ENCODE measurements around the gene DSG2. TPM values are rescaled to one million over a fixed set of nuclear protein-coding genes. Genes with fewer than 3 reads are reported as not detected.

DSG2 gene
- total RNA-seq (2022): 106 and 134 TPM in 2 replicates
- percentile 91 among the genes with signal in this experiment for Bru-seq, nascent RNA
- percentile 96 among the genes with signal in this experiment for BruChase-seq, experiment 1, labeled RNA remaining after a 6-hour chase
- percentile 90 among the genes with signal in this experiment for BruChase-seq, experiment 2, labeled RNA remaining after a 2-hour chase
- long read RNA-seq, full-length matches to known transcripts: 217 of 261 reads
- long read RNA-seq, partial matches to known transcripts: 21 of 261 reads
- long read RNA-seq, other reads (novel, unspliced or antisense): 23 of 261 reads

GRCh38 chr18:31497836-31498573, at the start of gene DSG2:
TSS of gene DSG2 (plus strand) at chr18:31498177. CDS start at chr18:31498252, 75 bp downstream.
- no peak for TF ChIP-seq CTCF (IDR thresholded peaks at IDR 0.05; ENCODE audit: unreplicated experiment)
- Mint-ChIP-seq H3K4me3 (ENCODE audit: unreplicated experiment) (peak within 1 kb of the TSS; percentile 87), H3K9me3 (ENCODE audit: unreplicated experiment) (no peaks in the 10 kb centered on the region), H3K27ac (ENCODE audit: low read depth, unreplicated experiment) (peak within 1 kb of the TSS; percentile 66), H3K4me1 (ENCODE audit: insufficient read depth, unreplicated experiment) (peaks cover 19% of the 10 kb centered on the region), H3K36me3 (ENCODE audit: insufficient read depth, unreplicated experiment) (peaks cover 4% of the 10 kb centered on the region), H3K27me3 (ENCODE audit: insufficient read depth, unreplicated experiment) (no peaks in the 10 kb centered on the region)
- POLR2A ChIA-PET: interaction anchor here (0.5 to 9.1 kb wide), 17 partner anchors 12 to 458 kb away, joined by 3 to 189 read pairs (median 4); partner anchors contain the start of genes DSC3 and DSG3
- intact Hi-C loops (cut with micrococcal nuclease): loop anchor here (2.0 kb wide), 1 partner anchor 43 kb away; no protein-coding TSS in a partner anchor
- CTCF ChIA-PET: interaction anchor here (0.7 to 1.1 kb wide), 3 partner anchors 73 to 528 kb away, joined by 3 to 6 read pairs (median 3); no protein-coding TSS in a partner anchor
- no TSS peak for BruUV-seq (replicated peaks)
- DNase-seq (ENCODE audit: unreplicated experiment): peak; percentile 83

- no peak for TF ChIP-seq CTCF (IDR thresholded peaks at IDR 0.05; ENCODE audit: unreplicated experiment)
- no TSS peak for BruUV-seq (replicated peaks)
- Mint-ChIP-seq H3K27me3 (ENCODE audit: insufficient read depth, unreplicated experiment) (no peaks in the 10 kb centered on the region), H3K36me3 (ENCODE audit: insufficient read depth, unreplicated experiment) (no peaks in the 10 kb centered on the region), H3K9me3 (ENCODE audit: unreplicated experiment) (no peaks in the 10 kb centered on the region), H3K4me1 (ENCODE audit: insufficient read depth, unreplicated experiment) (peaks cover 19% of the 10 kb centered on the region), H3K27ac (ENCODE audit: low read depth, unreplicated experiment) (peak overlapping the region; percentile 88), H3K4me3 (ENCODE audit: unreplicated experiment) (peak overlapping the region; percentile 75)
- POLR2A ChIA-PET: interaction anchor here (0.7 to 12.3 kb wide), 28 partner anchors 8 to 408 kb away, joined by 3 to 219 read pairs (median 8); partner anchors contain the start of genes DSC2, DSC3 and DSG2
- intact Hi-C loops (cut with micrococcal nuclease): loop anchor here (2.0 to 5.0 kb wide), 3 partner anchors 26 to 183 kb away; no protein-coding TSS in a partner anchor
- CTCF ChIA-PET: interaction anchor here (0.6 to 1.7 kb wide), 2 partner anchors 11 to 207 kb away, joined by 3 read pairs; no protein-coding TSS in a partner anchor
- peak; percentile 86 for DNase-seq (ENCODE audit: unreplicated experiment)
These were observed 47.6 kb upstream of the DSG2 start for GRCh38 chr18:31450409-31450808.

- no TSS peak for BruUV-seq (replicated peaks)
- Mint-ChIP-seq H3K36me3 (ENCODE audit: insufficient read depth, unreplicated experiment) (no peaks in the 10 kb centered on the region), H3K27me3 (ENCODE audit: insufficient read depth, unreplicated experiment) (no peaks in the 10 kb centered on the region), H3K27ac (ENCODE audit: low read depth, unreplicated experiment) (peak overlapping the region; percentile 88), H3K9me3 (ENCODE audit: unreplicated experiment) (no peaks in the 10 kb centered on the region), H3K4me3 (ENCODE audit: unreplicated experiment) (peak overlapping the region; percentile 75), H3K4me1 (ENCODE audit: insufficient read depth, unreplicated experiment) (peaks cover 23% of the 10 kb centered on the region)
- CTCF ChIA-PET: interaction anchor here (1.7 to 3.1 kb wide), 2 partner anchors 12 to 28 kb away, joined by 3 to 13 read pairs; no protein-coding TSS in a partner anchor
- POLR2A ChIA-PET: interaction anchor here (0.8 to 12.3 kb wide), 24 partner anchors 13 to 464 kb away, joined by 3 to 219 read pairs (median 14); partner anchors contain the start of genes DSC2, DSC3 and DSG2
- peak; percentile 90 for DNase-seq (ENCODE audit: unreplicated experiment)
- TF ChIP-seq CTCF (IDR thresholded peaks at IDR 0.05; ENCODE audit: unreplicated experiment): no peak
- intact Hi-C loops (cut with micrococcal nuclease): loop anchor here (2.0 to 5.0 kb wide), 3 partner anchors 27 to 184 kb away; no protein-coding TSS in a partner anchor
These were observed 46.4 kb upstream of the DSG2 start for GRCh38 chr18:31451625-31452024.

Measured in MCF 10A (cell line).